CD4-positive, alpha-beta T cell (primary cell): ENCODE measurements around the gene XYLT2. TPM values are rescaled to one million over a fixed set of nuclear protein-coding genes. Genes with fewer than 3 reads are reported as not detected.

Experiments used
- ATAC-seq: fragments of 200-7000 bp; cut with Tn5 transposase; one replicate; pipeline ENCODE4 v1.10.0; 2022; ENCODE audit warnings: mild to moderate bottlenecking; ENCODE audit not compliant: poor library complexity
- CTCF ChIA-PET: fragments of 350-600 bp; sonication (Branson Sonifier 250); formaldehyde crosslinking; loops from one replicate; lab custom pipeline; 2021; ENCODE audit warnings: antibody characterized with exemption, inconsistent platforms; lab: Charles Lee
- POLR2A ChIA-PET: fragments of 350-600 bp; sonication (Branson Sonifier 250); formaldehyde crosslinking; loops from one replicate; lab custom pipeline; 2021; ENCODE audit warnings: antibody characterized with exemption, inconsistent platforms; lab: Charles Lee
- DNase-seq, 14 experiments: peaks; one replicate each; pipeline ENCODE4 v3.0.0-alpha.2; 2013 to 2020; ENCODE audit warnings: mixed read lengths in 2 of 14
- H3K27ac ChIP-seq, 2 donors: one replicate each; pipeline versions ENCODE4 v1.5.1 to v1.7.0; 2013; ENCODE audit warnings: low read length in 2 of 2, low read depth in 1 of 2, mild to moderate bottlenecking in 1 of 2
- H3K27me3 ChIP-seq, 2 experiments: 1 replicate in 1 of 2; 2 replicates in 1 of 2; pipeline versions ENCODE4 v1.6.1 to v1.7.0; 2013; ENCODE audit warnings: low read length in 2 of 2, control low read depth in 1 of 2, mild to moderate bottlenecking in 1 of 2, moderate library complexity in 1 of 2; ENCODE audit not compliant: insufficient read depth in 2 of 2, control insufficient read depth in 1 of 2
- H3K36me3 ChIP-seq: one replicate; pipeline ENCODE4 v1.6.1; 2013; ENCODE audit warnings: low read length, control low read depth; ENCODE audit not compliant: insufficient read depth
- H3K4me1 ChIP-seq: one replicate; pipeline ENCODE4 v1.6.1; 2013; ENCODE audit warnings: low read length, control low read depth; ENCODE audit not compliant: insufficient read depth
- H3K4me3 ChIP-seq: one replicate; pipeline ENCODE4 v1.5.1; 2013; ENCODE audit warnings: mild to moderate bottlenecking, low read length, moderate library complexity
- H3K9me3 ChIP-seq, 2 experiments: 1 replicate in 1 of 2; 2 replicates in 1 of 2; pipeline versions ENCODE4 v1.6.1 to v1.7.0; 2013; ENCODE audit warnings: low read length in 2 of 2, mild to moderate bottlenecking in 2 of 2, control low read depth in 1 of 2, moderate library complexity in 1 of 2; ENCODE audit not compliant: control insufficient read depth in 1 of 2, insufficient read depth in 1 of 2
- H3K27ac Mint-ChIP-seq: one replicate; pipeline ENCODE4 v1.8.0; 2020; ENCODE audit warnings: mixed read lengths
- H3K27me3 Mint-ChIP-seq: one replicate; pipeline ENCODE4 v1.8.0; 2021; ENCODE audit warnings: mixed read lengths
- H3K36me3 Mint-ChIP-seq: one replicate; pipeline ENCODE4 v1.8.0; 2021; ENCODE audit warnings: low read depth, mixed read lengths
- H3K4me1 Mint-ChIP-seq: one replicate; pipeline ENCODE4 v1.8.0; 2021; ENCODE audit warnings: low read depth, mixed read lengths
- H3K4me3 Mint-ChIP-seq: one replicate; pipeline ENCODE4 v1.8.0; 2020; ENCODE audit warnings: mild to moderate bottlenecking, mixed read lengths
- H3K9me3 Mint-ChIP-seq: one replicate; pipeline ENCODE4 v1.8.0; 2020; ENCODE audit warnings: mixed read lengths
- intact Hi-C, 2 experiments: fragments of 100-400 bp; cut with DNase I in 1 of 2; cut with micrococcal nuclease in 1 of 2; formaldehyde crosslinking; loops; one replicate each; pipeline versions ENCODE4 v1.15.1 to v1.9.0; 2023 to 2025; cut with DNase I, micrococcal nuclease
- total RNA-seq, 174 experiments: library from RNA in 2 of 174; stranded (reverse) in 2 of 174; gene quantifications; one replicate each; pipeline ENCODE4 v1.2.3 and lab custom pipeline; 2021 to 2026
- TF ChIP-seq, protein P1 (sequence below): fragments of 200-600 bp; IDR thresholded peaks from one replicate; pipeline ENCODE4 v1.8.0; 2022; ENCODE audit warnings: antibody characterized with exemption, mild to moderate bottlenecking

The XYLT2 gene
- total RNA-seq, 2 experiments from 2014 or later: 11.0 to 12.2 TPM

DNA sequence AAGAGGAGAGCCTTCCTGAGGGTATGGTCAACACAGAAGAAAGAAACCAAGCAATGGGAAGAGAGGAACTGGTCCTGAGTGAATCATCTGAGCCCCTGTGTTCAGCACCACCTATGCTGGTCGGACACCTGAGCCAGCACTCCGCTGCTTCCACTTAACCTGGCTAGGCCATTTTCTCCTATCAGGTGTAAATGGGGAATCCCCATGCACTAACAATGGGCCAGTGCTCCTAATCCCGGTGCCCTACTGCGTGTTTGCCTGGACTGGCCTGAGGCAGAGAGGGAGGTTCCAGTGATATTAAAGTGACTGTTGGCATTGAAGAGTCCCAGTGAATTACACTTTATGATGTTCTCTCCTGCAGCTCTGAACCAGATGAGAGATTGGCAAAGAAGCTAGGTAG is 34.4 kb upstream of the XYLT2 start:
- Histone ChIP-seq H3K4me1 (no peaks in the 10 kb centered on the region), H3K4me3 (no peak overlapping the region), H3K27me3 (peaks cover 8 to 27% of the 10 kb centered on the region in 2 experiments), H3K27ac (no peak overlapping the region), H3K36me3 (no peaks in the 10 kb centered on the region), H3K9me3 (no peaks in the 10 kb centered on the region)
- peaks cover 25% of the 10 kb centered on the region for H3K27me3 Mint-ChIP-seq
- POLR2A ChIA-PET: no interaction called here
- no peaks in the 10 kb centered on the region for H3K9me3 Mint-ChIP-seq
- H3K27ac Mint-ChIP-seq: no peak overlapping the region
- no peak overlapping the region for H3K4me3 Mint-ChIP-seq
- H3K36me3 Mint-ChIP-seq: no peaks in the 10 kb centered on the region
- H3K4me1 Mint-ChIP-seq: no peaks in the 10 kb centered on the region
- DNase-seq: no peak
- CTCF ChIA-PET: no interaction called here
- ATAC-seq: no peak
- intact Hi-C loops: no loop called here
- TF ChIP-seq, protein P1, sequence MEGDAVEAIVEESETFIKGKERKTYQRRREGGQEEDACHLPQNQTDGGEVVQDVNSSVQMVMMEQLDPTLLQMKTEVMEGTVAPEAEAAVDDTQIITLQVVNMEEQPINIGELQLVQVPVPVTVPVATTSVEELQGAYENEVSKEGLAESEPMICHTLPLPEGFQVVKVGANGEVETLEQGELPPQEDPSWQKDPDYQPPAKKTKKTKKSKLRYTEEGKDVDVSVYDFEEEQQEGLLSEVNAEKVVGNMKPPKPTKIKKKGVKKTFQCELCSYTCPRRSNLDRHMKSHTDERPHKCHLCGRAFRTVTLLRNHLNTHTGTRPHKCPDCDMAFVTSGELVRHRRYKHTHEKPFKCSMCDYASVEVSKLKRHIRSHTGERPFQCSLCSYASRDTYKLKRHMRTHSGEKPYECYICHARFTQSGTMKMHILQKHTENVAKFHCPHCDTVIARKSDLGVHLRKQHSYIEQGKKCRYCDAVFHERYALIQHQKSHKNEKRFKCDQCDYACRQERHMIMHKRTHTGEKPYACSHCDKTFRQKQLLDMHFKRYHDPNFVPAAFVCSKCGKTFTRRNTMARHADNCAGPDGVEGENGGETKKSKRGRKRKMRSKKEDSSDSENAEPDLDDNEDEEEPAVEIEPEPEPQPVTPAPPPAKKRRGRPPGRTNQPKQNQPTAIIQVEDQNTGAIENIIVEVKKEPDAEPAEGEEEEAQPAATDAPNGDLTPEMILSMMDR: no peak

DNA sequence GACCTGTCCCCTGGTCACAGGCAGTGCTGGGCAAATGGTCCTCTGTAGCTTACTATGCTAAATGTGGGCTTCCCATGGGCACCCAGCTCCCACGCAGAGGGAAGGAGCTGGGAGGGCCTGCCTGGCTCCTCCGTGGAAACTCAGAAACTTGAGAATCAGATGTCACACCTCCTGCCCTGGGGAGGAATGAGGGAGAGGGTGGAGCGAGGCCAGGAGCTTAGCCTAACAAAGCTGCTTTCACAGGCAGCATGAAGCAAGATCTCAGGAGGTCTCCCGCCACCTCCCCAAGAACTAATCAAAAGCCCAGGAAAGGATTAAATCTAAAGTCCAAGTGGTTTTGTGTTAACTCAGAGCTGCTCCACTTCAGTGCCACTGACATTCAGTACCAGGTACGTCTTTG is 33.6 kb upstream of the XYLT2 start:
- H3K9me3 ChIP-seq: no peaks in the 10 kb centered on the region
- POLR2A ChIA-PET: no interaction called here
- H3K27ac Mint-ChIP-seq: no peak overlapping the region
- CTCF ChIA-PET: no interaction called here
- intact Hi-C loops: no loop called here
- H3K4me1 Mint-ChIP-seq: no peaks in the 10 kb centered on the region
- TF ChIP-seq, protein P1: no peak
- H3K36me3 Mint-ChIP-seq: no peaks in the 10 kb centered on the region
- no peaks in the 10 kb centered on the region for H3K4me1 ChIP-seq
- no peak overlapping the region for H3K4me3 ChIP-seq
- H3K36me3 ChIP-seq: no peaks in the 10 kb centered on the region
- H3K9me3 Mint-ChIP-seq: no peaks in the 10 kb centered on the region
- no peak overlapping the region for H3K27ac ChIP-seq
- peaks cover 8 to 27% of the 10 kb centered on the region in 2 experiments for H3K27me3 ChIP-seq
- ATAC-seq (no peak), DNase-seq (no peak)
- no peak overlapping the region for H3K4me3 Mint-ChIP-seq
- H3K27me3 Mint-ChIP-seq: peaks cover 24% of the 10 kb centered on the region

DNA sequence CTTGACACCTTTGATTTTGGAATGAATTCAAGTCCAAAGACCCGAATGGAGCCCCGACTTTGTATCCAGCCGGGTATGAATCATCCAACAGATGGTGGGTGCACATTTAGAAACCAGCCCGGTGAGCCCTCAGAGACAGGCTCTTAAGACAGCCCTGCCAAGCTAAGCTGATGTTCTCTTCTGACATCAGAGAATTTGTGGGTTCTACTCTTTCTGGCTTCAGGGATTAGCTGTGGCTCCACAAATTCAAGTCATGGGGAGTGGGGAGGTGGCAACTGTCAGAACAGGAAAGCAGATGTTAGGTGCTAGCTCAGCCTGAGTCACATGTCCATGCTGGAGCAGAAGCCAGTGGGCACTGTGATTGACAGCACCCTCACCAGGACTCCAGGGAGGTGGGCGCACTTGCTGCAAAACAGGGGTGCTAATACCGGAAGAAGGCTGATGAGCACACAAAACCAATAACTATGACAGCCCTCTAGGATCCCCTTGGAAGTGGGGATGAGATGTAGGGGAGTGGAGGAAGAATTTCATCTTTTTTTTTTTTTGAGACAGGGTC is 31.4 kb upstream of the XYLT2 start:
- H3K4me3 ChIP-seq: no peak overlapping the region
- Mint-ChIP-seq H3K4me1 (no peaks in the 10 kb centered on the region), H3K27me3 (peaks cover 24% of the 10 kb centered on the region), H3K9me3 (no peaks in the 10 kb centered on the region), H3K4me3 (no peak overlapping the region), H3K36me3 (no peaks in the 10 kb centered on the region), H3K27ac (no peak overlapping the region)
- no peaks in the 10 kb centered on the region for H3K4me1 ChIP-seq
- H3K27ac ChIP-seq: no peak overlapping the region
- CTCF ChIA-PET: no interaction called here
- POLR2A ChIA-PET: no interaction called here
- H3K9me3 ChIP-seq: no peaks in the 10 kb centered on the region
- ATAC-seq (no peak), DNase-seq (no peak)
- intact Hi-C loops: no loop called here
- peaks cover 8 to 27% of the 10 kb centered on the region in 2 experiments for H3K27me3 ChIP-seq
- H3K36me3 ChIP-seq: no peaks in the 10 kb centered on the region
- TF ChIP-seq, protein P1: no peak
